CD14-positive monocyte (primary cell): ENCODE results near the gene SPTLC1. TPM values are rescaled to one million over a fixed set of nuclear protein-coding genes. Genes with fewer than 3 reads are reported as not detected.

Experiments used
- DNase-seq, 3 donors: peaks; one replicate each; pipeline ENCODE4 v3.0.0-alpha.2; 2011 to 2022
- H2AFZ ChIP-seq: 2 replicates; pipeline ENCODE4 v1.6.0; 2012; ENCODE audit warnings: mild to moderate bottlenecking, low read depth, low read length, inconsistent platforms; ENCODE audit not compliant: insufficient read depth, poor library complexity, severe bottlenecking
- H3K27ac ChIP-seq, 2 donors: 1 replicate in 1 of 2; 2 replicates in 1 of 2; pipeline ENCODE4 v1.5.1; 2012 to 2013; ENCODE audit warnings: low read length in 2 of 2, control low read depth in 1 of 2, inconsistent platforms in 1 of 2, low read depth in 1 of 2, mild to moderate bottlenecking in 1 of 2
- H3K27me3 ChIP-seq, 2 donors: one replicate each; pipeline versions ENCODE4 v1.6.0 to v1.6.1; 2011 to 2013; ENCODE audit warnings: low read length in 2 of 2; ENCODE audit not compliant: control insufficient read depth in 2 of 2, insufficient read depth in 2 of 2
- H3K36me3 ChIP-seq, 2 donors: replicated peaks in 1 of 2; 1 replicate in 1 of 2; 2 replicates in 1 of 2; pipeline versions ENCODE4 v1.5.1 to v1.6.1; 2012 to 2013; ENCODE audit warnings: low read length in 2 of 2, control low read depth in 1 of 2, inconsistent platforms in 1 of 2, mild to moderate bottlenecking in 1 of 2; ENCODE audit not compliant: insufficient read depth in 2 of 2, control insufficient read depth in 1 of 2
- H3K4me1 ChIP-seq, 2 donors: 1 replicate in 1 of 2; 2 replicates in 1 of 2; pipeline versions ENCODE4 v1.5.1 to v1.6.1; 2012 to 2013; ENCODE audit warnings: low read length in 2 of 2, control low read depth in 1 of 2, inconsistent platforms in 1 of 2, mild to moderate bottlenecking in 1 of 2, moderate library complexity in 1 of 2; ENCODE audit not compliant: insufficient read depth in 2 of 2, control insufficient read depth in 1 of 2
- H3K4me2 ChIP-seq: replicated peaks from 2 replicates; pipeline ENCODE3; 2012; ENCODE audit warnings: low read length, moderate library complexity, mild to moderate bottlenecking; ENCODE audit not compliant: poor library complexity, severe bottlenecking; ENCODE audit errors: extremely low read depth
- H3K4me3 ChIP-seq, 3 experiments: fragments of 200-600 bp in 1 of 3; sonication (generic) in 1 of 3; replicated peaks in 1 of 3; 1 replicate in 2 of 3; 2 replicates in 1 of 3; pipeline ENCODE4 v1.5.1; 2011 to 2013; ENCODE audit warnings: low read length in 3 of 3, mild to moderate bottlenecking in 3 of 3, control low read depth in 2 of 3, low read depth in 2 of 3, inconsistent platforms in 1 of 3, moderate library complexity in 1 of 3
- H3K79me2 ChIP-seq: 2 replicates; pipeline ENCODE4 v1.6.0; 2012; ENCODE audit warnings: mild to moderate bottlenecking, control low read depth, inconsistent platforms, low read length, moderate library complexity; ENCODE audit not compliant: insufficient read depth
- H3K9ac ChIP-seq: 2 replicates; pipeline ENCODE4 v1.6.0; 2017; ENCODE audit warnings: low read length, mild to moderate bottlenecking; ENCODE audit not compliant: insufficient read depth, poor library complexity, severe bottlenecking
- H3K9me3 ChIP-seq, 2 donors: replicated peaks in 1 of 2; 1 replicate in 1 of 2; 2 replicates in 1 of 2; pipeline versions ENCODE4 v1.5.1 to v1.6.1; 2012 to 2013; ENCODE audit warnings: low read length in 2 of 2, control low read depth in 1 of 2; ENCODE audit not compliant: control insufficient read depth in 1 of 2, insufficient read depth in 1 of 2
- H4K20me1 ChIP-seq: 2 replicates; pipeline ENCODE4 v1.6.0; 2012; ENCODE audit warnings: mild to moderate bottlenecking, low read length, control low read depth, moderate library complexity; ENCODE audit not compliant: insufficient read depth
- H3K27ac Mint-ChIP-seq, 7 donors: one replicate each; pipeline ENCODE4 v1.8.0; 2020; ENCODE audit warnings: mild to moderate bottlenecking in 7 of 7, mixed read lengths in 7 of 7, moderate library complexity in 6 of 7, inconsistent platforms in 2 of 7
- H3K27me3 Mint-ChIP-seq, 3 donors: one replicate each; pipeline ENCODE4 v1.8.0; 2021 to 2022; ENCODE audit warnings: low read depth in 3 of 3, mild to moderate bottlenecking in 3 of 3, mixed read lengths in 3 of 3, moderate library complexity in 3 of 3, inconsistent platforms in 1 of 3
- H3K36me3 Mint-ChIP-seq, 2 donors: one replicate each; pipeline ENCODE4 v1.8.0; 2020; ENCODE audit warnings: mixed read lengths in 2 of 2, inconsistent platforms in 1 of 2, mild to moderate bottlenecking in 1 of 2
- H3K4me1 Mint-ChIP-seq: one replicate; pipeline ENCODE4 v1.8.0; 2020; ENCODE audit warnings: mild to moderate bottlenecking, mixed read lengths
- H3K4me3 Mint-ChIP-seq, 2 donors: one replicate each; pipeline ENCODE4 v1.8.0; 2020; ENCODE audit warnings: mild to moderate bottlenecking in 2 of 2, mixed read lengths in 2 of 2, moderate library complexity in 1 of 2
- H3K9me3 Mint-ChIP-seq, 7 donors: one replicate each; pipeline ENCODE4 v1.8.0; 2020 to 2022; ENCODE audit warnings: mixed read lengths in 7 of 7, mild to moderate bottlenecking in 6 of 7, moderate library complexity in 6 of 7, inconsistent platforms in 2 of 7
- CTCF ChIP-seq: fragments of 200-600 bp; IDR thresholded peaks from one replicate; pipeline ENCODE4 v1.8.0; 2022; ENCODE audit warnings: antibody characterized with exemption, mild to moderate bottlenecking
- WGBS: methylation state at CpG from one replicate; pipeline ENCODE4 v1.1.5; 2013; ENCODE audit warnings: missing lambda C conversion rate; ENCODE audit not compliant: insufficient coverage; 5-methylcytosine and 5-hydroxymethylcytosine counted together
- intact Hi-C, 2 donors: fragments of 100-400 bp; cut with micrococcal nuclease; formaldehyde crosslinking; loops; one replicate each; pipeline versions ENCODE4 v1.15.0 to v1.15.1; 2023
- polyA plus RNA-seq, 3 donors: library from polyadenylated mRNA; depleted of rRNA in 1 of 3; unstranded in 2 of 3; stranded (reverse) in 1 of 3; fragments of 300-500 nt in 2 of 3; fragments of >200 nt in 1 of 3; fragmentation: Illumina TruSeq in 2 of 3; gene quantifications; 1 replicate in 2 of 3; 2 replicates in 1 of 3; pipeline ENCODE4 v1.2.3, GENCODE V29; 2012 to 2021

Gene SPTLC1
- polyA plus RNA-seq, 3 donors = 37.4 to 92.4 (median 80.0) TPM

DNA sequence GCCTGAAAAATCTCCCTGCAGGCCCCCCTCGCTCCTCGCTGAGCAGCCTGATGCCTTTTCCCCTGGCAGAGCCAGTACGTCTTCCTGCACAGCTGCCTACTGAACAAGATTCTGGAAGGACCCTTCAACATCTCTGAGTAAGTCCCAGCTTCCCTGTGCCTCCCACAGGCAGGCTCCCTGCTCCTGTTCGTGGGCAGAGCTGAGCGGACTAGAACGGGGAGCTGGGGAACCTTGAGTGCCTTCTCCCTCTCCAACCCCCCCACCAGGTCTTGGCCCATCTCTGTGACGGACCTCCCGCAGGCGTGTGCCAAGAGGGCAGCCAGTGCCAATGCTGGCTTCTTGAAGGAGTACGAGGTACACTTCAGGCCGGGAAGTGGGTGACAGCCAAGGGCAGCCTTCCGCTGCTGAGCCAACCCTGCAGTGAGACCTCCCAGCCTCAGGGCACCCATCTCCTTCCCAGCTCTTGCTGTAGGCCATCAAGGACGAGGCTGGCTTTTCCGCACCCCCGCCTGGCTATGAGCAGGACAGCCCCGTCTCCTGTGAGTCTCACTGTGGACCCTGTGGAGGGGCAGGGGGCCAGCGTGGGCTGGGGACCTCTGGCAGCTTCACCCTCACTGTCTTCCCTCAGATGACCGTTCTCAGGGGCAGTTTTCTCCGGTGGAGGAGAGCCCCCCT lies 21.1 kb upstream of the SPTLC1 start:
- H4K20me1 ChIP-seq = no peaks in the 10 kb centered on the region
- Mint-ChIP-seq H3K27ac (no peak overlapping the region), H3K27me3 (peaks cover 23 to 36% (median 23%) of the 10 kb centered on the region in 3 donors), H3K4me1 (peaks cover 22% of the 10 kb centered on the region), H3K9me3 (peaks cover 0 to 9% (median 2%) of the 10 kb centered on the region in 7 donors), H3K4me3 (peak overlapping the region in 1 of 2 donors; percentile 36), H3K36me3 (peaks cover 0 to 2% of the 10 kb centered on the region in 2 donors)
- 93% methylated on average over 12 of the region's 19 CpGs for WGBS
- no peak for TF ChIP-seq CTCF
- intact Hi-C loops = no loop called here
- no peaks in the 10 kb centered on the region for H3K36me3 ChIP-seq
- H3K9ac ChIP-seq = no peak overlapping the region
- no peak overlapping the region for H3K27ac ChIP-seq
- H3K27me3 ChIP-seq = peaks cover 8 to 9% of the 10 kb centered on the region in 2 donors
- no peaks in the 10 kb centered on the region for H3K9me3 ChIP-seq
- no peak for DNase-seq
- no peak overlapping the region for H2AFZ ChIP-seq
- no peak overlapping the region for H3K4me3 ChIP-seq
- no peak overlapping the region for H3K4me2 ChIP-seq
- no peaks in the 10 kb centered on the region for H3K79me2 ChIP-seq
- H3K4me1 ChIP-seq = peaks cover 12 to 20% of the 10 kb centered on the region in 2 donors

- Histone ChIP-seq H2AFZ (no peak overlapping the region), H3K36me3 (no peaks in the 10 kb centered on the region), H3K27ac (no peak overlapping the region), H3K9me3 (no peaks in the 10 kb centered on the region), H3K79me2 (no peaks in the 10 kb centered on the region), H3K9ac (no peak overlapping the region), H3K4me3 (no peak overlapping the region), H3K4me1 (peaks cover 7 to 13% of the 10 kb centered on the region in 2 donors), H3K27me3 (peaks cover 1 to 3% of the 10 kb centered on the region in 2 donors), H3K4me2 (no peak overlapping the region), H4K20me1 (no peaks in the 10 kb centered on the region)
- DNase-seq = no peak
- intact Hi-C loops = no loop called here
- 83% methylated on average over 5 of the region's 7 CpGs for WGBS
- no peak overlapping the region for H3K4me3 Mint-ChIP-seq
- peaks cover 16% of the 10 kb centered on the region for H3K4me1 Mint-ChIP-seq
- H3K36me3 Mint-ChIP-seq = no peaks in the 10 kb centered on the region
- H3K27ac Mint-ChIP-seq = no peak overlapping the region
- no peak for TF ChIP-seq CTCF
- peaks cover 17 to 34% (median 19%) of the 10 kb centered on the region in 3 donors for H3K27me3 Mint-ChIP-seq
- peaks cover 0 to 9% (median 5%) of the 10 kb centered on the region in 7 donors for H3K9me3 Mint-ChIP-seq
Measured at GRCh38 chr9:92135576-92135975, 20.4 kb upstream of the SPTLC1 start.
